Caco-2 (cell line): Measurements from ENCODE around the gene CACNA1C. TPM values are rescaled to one million over a fixed set of nuclear protein-coding genes. Genes with fewer than 3 reads are reported as not detected.

Experiments
- BruUV-seq: library from RNA; stranded (reverse); fragments of 400-500 nt; replicated peaks from 2 replicates; lab custom pipeline; 2021; lab: Mats Ljungman, UMichigan
- CTCF ChIA-PET: fragments of 300-600 bp; sonication (Branson Sonifier 250); formaldehyde crosslinking; loops from one replicate; lab custom pipeline; 2022; ENCODE audit warnings: antibody characterized with exemption; lab: Charles Lee
- POLR2A ChIA-PET: fragments of 300-600 bp; sonication (Branson Sonifier 250); formaldehyde crosslinking; loops from one replicate; lab custom pipeline; 2022; ENCODE audit warnings: antibody characterized with exemption; lab: Charles Lee
- DNase-seq, 2 experiments: peaks; one replicate each; pipeline versions ENCODE4 v3.0.0 to v3.0.0-alpha.2; 2020 to 2022
- H3K27me3 ChIP-seq: replicated peaks from 2 replicates; pipeline ENCODE4 v1.6.0; 2011; ENCODE audit warnings: low read length; ENCODE audit not compliant: control insufficient read depth, insufficient read depth
- H3K36me3 ChIP-seq: 2 replicates; pipeline ENCODE4 v1.5.1; 2011; ENCODE audit warnings: low read length; ENCODE audit not compliant: control insufficient read depth, insufficient read depth
- H3K4me1 ChIP-seq: fragments of 250-450 bp; sonication (Bioruptor Pico); 2 replicates; pipeline ENCODE4 v1.5.1; 2020; ENCODE audit warnings: mild to moderate bottlenecking
- H3K4me3 ChIP-seq: 2 replicates; pipeline ENCODE4 v1.5.1; 2011; ENCODE audit warnings: low read depth, mild to moderate bottlenecking, control low read depth, low read length
- H3K9me3 ChIP-seq: fragments of 250-450 bp; sonication (Bioruptor Pico); 2 replicates; pipeline ENCODE4 v1.5.1; 2020; ENCODE audit warnings: mild to moderate bottlenecking, moderate library complexity
- H3K27ac Mint-ChIP-seq: one replicate; pipeline ENCODE4 v1.8.0; 2022; ENCODE audit warnings: mixed read lengths; ENCODE audit not compliant: unreplicated experiment
- H3K27me3 Mint-ChIP-seq: one replicate; pipeline ENCODE4 v1.8.0; 2022; ENCODE audit warnings: mixed read lengths; ENCODE audit not compliant: insufficient read depth, unreplicated experiment
- H3K36me3 Mint-ChIP-seq: one replicate; pipeline ENCODE4 v1.8.0; 2022; ENCODE audit warnings: mild to moderate bottlenecking, mixed read lengths; ENCODE audit not compliant: insufficient read depth, unreplicated experiment
- H3K4me1 Mint-ChIP-seq: one replicate; pipeline ENCODE4 v1.8.0; 2022; ENCODE audit warnings: low read depth, mixed read lengths; ENCODE audit not compliant: unreplicated experiment
- H3K4me3 Mint-ChIP-seq: one replicate; pipeline ENCODE4 v1.8.0; 2022; ENCODE audit warnings: mild to moderate bottlenecking, moderate library complexity, mixed read lengths; ENCODE audit not compliant: unreplicated experiment
- H3K9me3 Mint-ChIP-seq: one replicate; pipeline ENCODE4 v1.8.0; 2022; ENCODE audit warnings: mixed read lengths; ENCODE audit not compliant: unreplicated experiment
- CTCF ChIP-seq, 2 experiments: fragments of 200-600 bp in 1 of 2; IDR thresholded peaks; 1 replicate in 1 of 2; 2 replicates in 1 of 2; pipeline versions ENCODE4 v1.5.1 to v1.8.0; 2011 to 2022; ENCODE audit warnings: antibody characterized with exemption in 1 of 2, control low read depth in 1 of 2, inconsistent platforms in 1 of 2, low read depth in 1 of 2, low read length in 1 of 2, mild to moderate bottlenecking in 1 of 2, moderate library complexity in 1 of 2; ENCODE audit not compliant: insufficient read depth in 1 of 2, severe bottlenecking in 1 of 2, unreplicated experiment in 1 of 2
- intact Hi-C: fragments of 100-400 bp; cut with micrococcal nuclease; formaldehyde crosslinking; loops from one replicate; pipeline ENCODE4 v1.10.0; 2022; ENCODE audit not compliant: unreplicated experiment
- total RNA-seq: library from RNA; stranded (reverse); gene quantifications from 2 replicates; pipeline ENCODE4 v1.2.3, GENCODE V29; 2022

The CACNA1C gene
- total RNA-seq, 1 experiment from 2014 or later: not detected

- Mint-ChIP-seq H3K9me3 (no peaks in the 10 kb centered on the region), H3K27me3 (peaks cover 9% of the 10 kb centered on the region), H3K4me3 (no peak overlapping the region), H3K27ac (no peak overlapping the region), H3K36me3 (no peaks in the 10 kb centered on the region), H3K4me1 (no peaks in the 10 kb centered on the region)
- Histone ChIP-seq H3K4me1 (no peaks in the 10 kb centered on the region), H3K36me3 (no peaks in the 10 kb centered on the region), H3K4me3 (no peak overlapping the region), H3K9me3 (no peaks in the 10 kb centered on the region), H3K27me3 (no peaks in the 10 kb centered on the region)
- no peak for TF ChIP-seq CTCF (IDR thresholded peaks at IDR 0.05; ENCODE audit: insufficient read depth in 1 of 2, low read depth in 1 of 2, low read length in 1 of 2, severe bottlenecking in 1 of 2, unreplicated experiment in 1 of 2)
- intact Hi-C loops: no loop called here
- DNase-seq: no peak
- CTCF ChIA-PET: no interaction called here
- POLR2A ChIA-PET: no interaction called here
- no TSS peak for BruUV-seq
These were observed 98.6 kb downstream of the CACNA1C start for GRCh38 chr12:2151391-2151790.

DNA sequence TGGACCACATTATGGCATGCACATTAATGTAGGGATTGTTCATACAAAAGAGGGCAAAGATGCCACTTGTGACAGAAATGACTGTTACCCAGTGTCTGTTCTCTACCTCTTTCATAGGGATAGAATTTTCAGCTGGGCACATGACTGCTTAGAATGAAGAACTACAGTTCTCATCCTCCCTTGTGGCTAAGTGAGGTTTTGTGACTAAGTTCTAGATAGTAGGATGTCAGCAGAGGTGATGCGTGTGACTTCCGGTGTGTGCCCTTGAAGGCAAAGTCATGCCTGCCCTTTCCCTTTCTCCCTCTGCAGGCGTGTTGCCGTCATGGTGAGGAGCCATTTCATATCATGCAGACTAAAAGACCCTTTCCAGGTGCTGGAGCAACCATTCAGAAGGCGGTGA is 99.3 kb downstream of the CACNA1C start:
- H3K27me3 ChIP-seq: no peaks in the 10 kb centered on the region
- H3K9me3 ChIP-seq: no peaks in the 10 kb centered on the region
- ChIA-PET CTCF (no interaction called here), POLR2A (no interaction called here)
- Mint-ChIP-seq H3K27ac (no peak overlapping the region), H3K27me3 (peaks cover 9% of the 10 kb centered on the region), H3K9me3 (no peaks in the 10 kb centered on the region), H3K4me3 (no peak overlapping the region), H3K36me3 (no peaks in the 10 kb centered on the region), H3K4me1 (no peaks in the 10 kb centered on the region)
- TF ChIP-seq CTCF (IDR thresholded peaks at IDR 0.05; ENCODE audit: insufficient read depth in 1 of 2, low read depth in 1 of 2, low read length in 1 of 2, severe bottlenecking in 1 of 2, unreplicated experiment in 1 of 2): no peak
- no peak for DNase-seq
- intact Hi-C loops: no loop called here
- no peaks in the 10 kb centered on the region for H3K36me3 ChIP-seq
- H3K4me3 ChIP-seq: no peak overlapping the region
- no TSS peak for BruUV-seq
- no peaks in the 10 kb centered on the region for H3K4me1 ChIP-seq

DNA sequence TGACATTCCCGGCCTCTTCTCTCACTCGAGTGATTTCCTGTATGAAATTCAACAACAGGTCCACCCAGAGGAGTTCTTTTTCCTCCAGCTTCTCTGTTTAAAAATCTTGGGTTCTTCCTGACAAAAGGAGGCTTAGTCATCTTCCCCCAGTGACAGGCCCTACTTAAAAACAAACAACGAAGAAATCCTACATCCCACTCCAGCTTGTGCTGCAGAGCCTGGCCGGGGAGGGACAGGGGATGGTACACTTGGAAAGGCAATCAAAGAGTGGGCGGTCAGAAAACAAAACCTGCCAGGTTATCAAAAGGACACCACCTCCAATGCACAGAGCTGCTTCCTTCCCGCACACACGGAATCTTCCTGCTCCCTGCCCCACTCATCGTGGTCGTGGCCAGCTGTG is 101.3 kb downstream of the CACNA1C start:
- Histone ChIP-seq H3K4me1 (no peaks in the 10 kb centered on the region), H3K27me3 (no peaks in the 10 kb centered on the region), H3K36me3 (no peaks in the 10 kb centered on the region), H3K4me3 (no peak overlapping the region), H3K9me3 (no peaks in the 10 kb centered on the region)
- H3K27ac Mint-ChIP-seq: no peak overlapping the region
- H3K4me1 Mint-ChIP-seq: no peaks in the 10 kb centered on the region
- no peaks in the 10 kb centered on the region for H3K36me3 Mint-ChIP-seq
- ChIA-PET CTCF (no interaction called here), POLR2A (no interaction called here)
- peaks cover 4% of the 10 kb centered on the region for H3K27me3 Mint-ChIP-seq
- DNase-seq: no peak
- BruUV-seq: no TSS peak
- TF ChIP-seq CTCF (IDR thresholded peaks at IDR 0.05; ENCODE audit: insufficient read depth in 1 of 2, low read depth in 1 of 2, low read length in 1 of 2, severe bottlenecking in 1 of 2, unreplicated experiment in 1 of 2): no peak
- no peaks in the 10 kb centered on the region for H3K9me3 Mint-ChIP-seq
- intact Hi-C loops: no loop called here
- no peak overlapping the region for H3K4me3 Mint-ChIP-seq
